22Rv1 (cell line): Measurements from ENCODE around the gene SLX1A.
"Not testable (repeated sequence)": the region's sequence is repeated elsewhere in the genome, so short reads cannot be mapped to it uniquely, and the experiment has no call there.

ENCODE experiments used
- CTCF ChIP-seq: fragments of 450-650 bp; IDR thresholded peaks from 2 replicates; pipeline ENCODE4 v1.5.1; 2017; ENCODE audit warnings: mild to moderate bottlenecking
- ZFX ChIP-seq: fragments of 450-650 bp; IDR thresholded peaks from 2 replicates; pipeline ENCODE4 v1.6.1; 2017; ENCODE audit warnings: antibody characterized with exemption, borderline replicate concordance

DNA sequence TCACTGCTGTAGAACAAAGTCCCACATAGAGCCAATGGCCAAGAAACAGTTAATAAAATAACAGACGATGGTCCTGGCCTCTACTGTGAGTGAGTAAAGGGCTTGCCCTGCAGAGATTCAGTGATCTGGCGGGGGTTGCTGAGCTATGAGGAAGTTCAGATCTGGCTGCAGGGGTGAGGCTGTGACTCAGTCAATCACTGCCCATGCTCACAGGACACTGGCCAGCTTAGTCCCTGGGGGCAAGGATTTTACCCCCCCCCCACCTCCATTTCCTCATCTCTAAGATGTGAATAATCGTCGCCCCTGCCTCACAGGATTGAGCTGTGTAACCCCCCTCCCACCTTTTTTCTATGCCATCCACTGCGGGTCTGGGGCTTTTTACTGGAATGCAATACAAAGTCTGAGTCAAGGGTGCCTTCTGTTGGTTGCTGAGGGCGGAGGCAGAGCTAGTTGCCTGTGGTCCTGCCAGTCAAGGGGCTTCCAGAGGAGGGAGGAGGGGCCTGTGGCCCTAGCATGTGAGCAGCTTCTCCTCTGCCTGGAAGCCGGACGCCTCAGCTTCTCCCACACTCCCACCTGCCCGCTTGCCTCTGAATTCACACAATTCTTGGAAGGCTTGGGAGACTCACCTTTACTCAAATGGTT, 13.5 kb downstream of the SLX1A start:
- TF ChIP-seq CTCF, ZFX: not testable (repeated sequence)
